ENCODE data around the gene KRT37.

KRT37 gene

DNA sequence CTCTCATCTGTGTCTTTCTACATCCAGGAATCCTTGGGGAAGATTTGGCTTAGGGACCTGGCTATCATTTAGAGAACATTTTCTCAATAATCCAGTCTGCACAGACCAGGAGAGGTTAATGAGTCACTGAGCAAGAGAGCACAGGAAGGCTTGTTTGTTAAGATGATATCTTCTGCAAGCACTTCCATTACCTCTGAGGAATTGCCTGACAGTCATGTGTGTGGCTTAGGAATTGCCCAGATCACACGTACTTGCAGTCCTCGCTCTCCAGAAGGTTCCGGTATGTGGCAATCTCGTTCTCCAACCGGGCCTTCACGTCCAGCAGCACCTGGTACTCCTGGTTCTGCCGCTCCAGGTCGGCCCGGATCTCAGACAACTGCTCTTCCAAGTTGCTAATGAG lies 3.3 kb downstream of the KRT37 start:
- H3K9me3 ChIP-seq (ENCODE audit: control insufficient read depth, insufficient read depth, low read depth, low read length): no peaks in the 10 kb centered on the region
- no peaks in the 10 kb centered on the region for H3K36me3 ChIP-seq (ENCODE audit: control insufficient read depth in 2 of 2, insufficient read depth in 1 of 2, low read length in 2 of 2)
- no peak overlapping the region for H3K4me3 ChIP-seq (ENCODE audit: low read depth, low read length)
- TF ChIP-seq ZNF248 (tag by site-specific recombination; IDR thresholded peaks at IDR 0.05) (no peak), FEZF1 (tag by site-specific recombination; IDR thresholded peaks at IDR 0.05) (no peak), ZNF391 (tag by site-specific recombination; IDR thresholded peaks at IDR 0.05; ENCODE audit: borderline replicate concordance, low read depth) (no peak), ZNF747 (tag by site-specific recombination; IDR thresholded peaks at IDR 0.05) (no peak), ZBTB8A (tag by site-specific recombination; IDR thresholded peaks at IDR 0.05) (no peak), WT1 (tag by site-specific recombination; IDR thresholded peaks at IDR 0.05) (no peak), ZNF416 (tag by site-specific recombination; IDR thresholded peaks at IDR 0.05) (no peak), REPIN1 (tag by site-specific recombination; IDR thresholded peaks at IDR 0.05; ENCODE audit: low read depth) (no peak), YY2 (tag by site-specific recombination; IDR thresholded peaks at IDR 0.05) (no peak), ZNF394 (tag by site-specific recombination; IDR thresholded peaks at IDR 0.05; ENCODE audit: borderline replicate concordance) (no peak), ZNF24 (tag by site-specific recombination; IDR thresholded peaks at IDR 0.05) (no peak), GLI4 (tag by site-specific recombination; IDR thresholded peaks at IDR 0.05) (no peak), ZNF341 (tag by site-specific recombination; IDR thresholded peaks at IDR 0.05; ENCODE audit: low read depth) (no peak)
- TF ChIP-seq, protein P1, sequence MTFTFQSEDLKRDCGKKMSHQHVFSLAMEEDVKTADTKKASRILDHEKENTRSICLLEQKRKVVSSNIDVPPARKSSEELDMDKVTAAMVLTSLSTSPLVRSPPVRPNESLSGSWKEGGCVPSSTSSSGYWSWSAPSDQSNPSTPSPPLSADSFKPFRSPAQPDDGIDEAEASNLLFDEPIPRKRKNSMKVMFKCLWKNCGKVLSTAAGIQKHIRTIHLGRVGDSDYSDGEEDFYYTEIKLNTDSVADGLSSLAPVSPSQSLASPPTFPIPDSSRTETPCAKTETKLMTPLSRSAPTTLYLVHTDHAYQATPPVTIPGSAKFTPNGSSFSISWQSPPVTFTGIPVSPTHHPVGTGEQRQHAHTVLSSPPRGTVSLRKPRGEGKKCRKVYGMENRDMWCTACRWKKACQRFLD (tag by site-specific recombination; IDR thresholded peaks at IDR 0.05): no peak
- ChIA-PET CTCF (interaction anchor here (1.6 kb wide), 1 partner anchor 242 kb away, joined by 4 read pairs; no protein-coding TSS in a partner anchor), POLR2A (no interaction called here)
- no peak overlapping the region for H3K27ac ChIP-seq (ENCODE audit: extremely low read depth, low read depth, low read length)
- H3K4me1 ChIP-seq (ENCODE audit: control insufficient read depth, insufficient read depth, low read length): no peaks in the 10 kb centered on the region

DNA sequence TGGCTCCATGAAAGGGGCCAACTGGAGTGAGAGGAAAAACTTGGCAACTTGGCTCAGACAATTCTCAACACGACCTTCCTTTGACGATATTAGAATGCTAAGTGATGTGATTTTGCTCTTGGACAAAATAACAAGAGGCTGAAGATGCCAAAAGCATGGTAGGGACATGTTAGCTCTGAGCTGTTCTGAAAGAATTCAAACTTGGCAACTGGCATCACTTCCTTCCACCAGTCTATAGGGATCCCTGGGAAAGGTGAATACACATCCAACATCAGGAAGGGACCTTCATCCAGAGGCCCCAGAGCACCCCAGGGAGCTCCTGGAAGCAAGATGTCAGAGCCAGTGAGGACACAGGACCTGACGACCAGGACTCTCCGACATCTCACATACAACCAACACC lies 4.3 kb downstream of the KRT37 start:
- Histone ChIP-seq H3K4me1 (ENCODE audit: control insufficient read depth, insufficient read depth, low read length) (no peaks in the 10 kb centered on the region), H3K4me3 (ENCODE audit: low read depth, low read length) (no peak overlapping the region), H3K36me3 (ENCODE audit: control insufficient read depth in 2 of 2, insufficient read depth in 1 of 2, low read length in 2 of 2) (no peaks in the 10 kb centered on the region), H3K27ac (ENCODE audit: extremely low read depth, low read depth, low read length) (no peak overlapping the region), H3K9me3 (ENCODE audit: control insufficient read depth, insufficient read depth, low read depth, low read length) (no peaks in the 10 kb centered on the region)
- ChIA-PET POLR2A (no interaction called here), CTCF (interaction anchor here (0.8 kb wide), 1 partner anchor 129 kb away, joined by 4 read pairs; no protein-coding TSS in a partner anchor)
- TF ChIP-seq ZNF654 (tag by site-specific recombination; IDR thresholded peaks at IDR 0.05; ENCODE audit: low read depth): no peak
- TF ChIP-seq ZNF514 (tag by site-specific recombination; IDR thresholded peaks at IDR 0.05): no peak
- TF ChIP-seq ZNF747 (tag by site-specific recombination; IDR thresholded peaks at IDR 0.05): no peak
- no peak for TF ChIP-seq EGR2 (tag by site-specific recombination; IDR thresholded peaks at IDR 0.05; ENCODE audit: low read depth)
- TF ChIP-seq ZBTB17 (tag by site-specific recombination; IDR thresholded peaks at IDR 0.05): no peak
- TF ChIP-seq, protein P2, sequence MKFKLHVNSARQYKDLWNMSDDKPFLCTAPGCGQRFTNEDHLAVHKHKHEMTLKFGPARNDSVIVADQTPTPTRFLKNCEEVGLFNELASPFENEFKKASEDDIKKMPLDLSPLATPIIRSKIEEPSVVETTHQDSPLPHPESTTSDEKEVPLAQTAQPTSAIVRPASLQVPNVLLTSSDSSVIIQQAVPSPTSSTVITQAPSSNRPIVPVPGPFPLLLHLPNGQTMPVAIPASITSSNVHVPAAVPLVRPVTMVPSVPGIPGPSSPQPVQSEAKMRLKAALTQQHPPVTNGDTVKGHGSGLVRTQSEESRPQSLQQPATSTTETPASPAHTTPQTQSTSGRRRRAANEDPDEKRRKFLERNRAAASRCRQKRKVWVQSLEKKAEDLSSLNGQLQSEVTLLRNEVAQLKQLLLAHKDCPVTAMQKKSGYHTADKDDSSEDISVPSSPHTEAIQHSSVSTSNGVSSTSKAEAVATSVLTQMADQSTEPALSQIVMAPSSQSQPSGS (tag by site-specific recombination; IDR thresholded peaks at IDR 0.05; ENCODE audit: low read depth): no peak
- no peak for TF ChIP-seq ZFHX2 (tag by site-specific recombination; conservative IDR thresholded peaks at IDR 0.05)
- no peak for TF ChIP-seq SP2 (tag by site-specific recombination; IDR thresholded peaks at IDR 0.05)
- TF ChIP-seq SETDB1 (IDR thresholded peaks at IDR 0.05; ENCODE audit: insufficient read length, low read length): no peak

DNA sequence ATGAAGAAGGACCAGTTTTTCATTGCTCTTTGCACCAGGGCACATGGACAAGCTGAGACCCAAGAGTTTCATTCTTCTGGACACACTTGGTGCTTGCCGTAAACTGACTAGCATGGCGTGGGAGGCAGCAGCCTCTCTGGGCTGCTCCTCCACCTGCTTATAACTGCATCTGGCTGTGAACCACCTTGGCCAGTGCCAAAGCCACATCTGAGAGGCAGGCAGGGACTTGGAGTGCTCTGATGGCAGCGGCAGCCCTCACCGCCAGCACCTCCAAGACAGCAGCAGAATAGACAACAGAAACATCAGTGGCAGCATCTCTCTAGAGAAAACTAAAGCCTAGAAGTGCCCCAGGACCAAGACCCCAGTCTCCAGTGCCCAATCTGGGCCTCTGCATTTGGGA lies 4.7 kb downstream of the KRT37 start:
- H3K9me3 ChIP-seq (ENCODE audit: control insufficient read depth, insufficient read depth, low read depth, low read length): no peaks in the 10 kb centered on the region
- ChIA-PET CTCF (interaction anchor here (0.8 kb wide), 1 partner anchor 129 kb away, joined by 4 read pairs; no protein-coding TSS in a partner anchor), POLR2A (no interaction called here)
- H3K27ac ChIP-seq (ENCODE audit: extremely low read depth, low read depth, low read length): no peak overlapping the region
- H3K36me3 ChIP-seq (ENCODE audit: control insufficient read depth in 2 of 2, insufficient read depth in 1 of 2, low read length in 2 of 2): no peaks in the 10 kb centered on the region
- H3K4me1 ChIP-seq (ENCODE audit: control insufficient read depth, insufficient read depth, low read length): no peaks in the 10 kb centered on the region
- no peak overlapping the region for H3K4me3 ChIP-seq (ENCODE audit: low read depth, low read length)
- TF ChIP-seq, protein P3, sequence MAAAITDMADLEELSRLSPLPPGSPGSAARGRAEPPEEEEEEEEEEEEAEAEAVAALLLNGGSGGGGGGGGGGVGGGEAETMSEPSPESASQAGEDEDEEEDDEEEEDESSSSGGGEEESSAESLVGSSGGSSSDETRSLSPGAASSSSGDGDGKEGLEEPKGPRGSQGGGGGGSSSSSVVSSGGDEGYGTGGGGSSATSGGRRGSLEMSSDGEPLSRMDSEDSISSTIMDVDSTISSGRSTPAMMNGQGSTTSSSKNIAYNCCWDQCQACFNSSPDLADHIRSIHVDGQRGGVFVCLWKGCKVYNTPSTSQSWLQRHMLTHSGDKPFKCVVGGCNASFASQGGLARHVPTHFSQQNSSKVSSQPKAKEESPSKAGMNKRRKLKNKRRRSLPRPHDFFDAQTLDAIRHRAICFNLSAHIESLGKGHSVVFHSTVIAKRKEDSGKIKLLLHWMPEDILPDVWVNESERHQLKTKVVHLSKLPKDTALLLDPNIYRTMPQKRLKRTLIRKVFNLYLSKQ (tag by site-specific recombination; IDR thresholded peaks at IDR 0.05; ENCODE audit: borderline replicate concordance): no peak
